Panc1 (cell line): Measurements from ENCODE around the gene UBE2O. TPM values are rescaled to one million over a fixed set of nuclear protein-coding genes. Genes with fewer than 3 reads are reported as not detected.

ENCODE experiments used
- ATAC-seq: fragments of 200-7000 bp; cut with Tn5 transposase; 2 replicates; pipeline ENCODE4 v1.9.1; 2020; ENCODE audit warnings: mild to moderate bottlenecking, moderate library complexity
- BruUV-seq: library from RNA; stranded (reverse); fragments of 400-500 nt; replicated peaks from 2 replicates; lab custom pipeline; 2021; lab: Mats Ljungman, UMichigan
- CTCF ChIA-PET: fragments of 300-600 bp; sonication (Branson Sonifier 250); formaldehyde crosslinking; loops from one replicate; lab custom pipeline; 2022; ENCODE audit warnings: antibody characterized with exemption; lab: Charles Lee
- POLR2A ChIA-PET: fragments of 300-600 bp; sonication (Branson Sonifier 250); formaldehyde crosslinking; loops from one replicate; lab custom pipeline; 2022; ENCODE audit warnings: antibody characterized with exemption; lab: Charles Lee
- DNase-seq: peaks from one replicate; pipeline ENCODE4 v3.0.0-alpha.2; 2010; ENCODE audit warnings: low read depth, low spot score
- H3K27ac ChIP-seq: 2 replicates; pipeline ENCODE4 v1.5.1; 2011; ENCODE audit warnings: mild to moderate bottlenecking, low read length, inconsistent platforms
- H3K27me3 ChIP-seq: fragments of 200-500 bp; sonication (Bioruptor generic); 2 replicates; pipeline ENCODE4 v1.6.0; 2014; ENCODE audit warnings: low read length, inconsistent platforms; ENCODE audit not compliant: control insufficient read depth, insufficient read depth
- H3K36me3 ChIP-seq: fragments of 200-500 bp; sonication (Bioruptor generic); 2 replicates; pipeline ENCODE4 v1.5.1; 2014; ENCODE audit warnings: inconsistent platforms, mild to moderate bottlenecking, low read length, moderate library complexity; ENCODE audit not compliant: control insufficient read depth, insufficient read depth
- H3K4me1 ChIP-seq: 2 replicates; pipeline ENCODE4 v1.5.1; 2011; ENCODE audit warnings: inconsistent platforms, mild to moderate bottlenecking, low read length, moderate library complexity; ENCODE audit not compliant: control insufficient read depth, insufficient read depth
- H3K4me3 ChIP-seq, 2 experiments: 2 replicates each; pipeline ENCODE4 v1.5.1; 2011 to 2012; ENCODE audit warnings: low read depth in 2 of 2, low read length in 2 of 2, mild to moderate bottlenecking in 2 of 2, inconsistent platforms in 1 of 2, moderate library complexity in 1 of 2
- H3K9me3 ChIP-seq: fragments of 200-500 bp; sonication (Bioruptor generic); 2 replicates; pipeline ENCODE4 v1.5.1; 2014; ENCODE audit warnings: low read depth, mild to moderate bottlenecking, inconsistent platforms, low read length, moderate library complexity; ENCODE audit not compliant: control insufficient read depth, insufficient read depth
- CTCF ChIP-seq: fragments of 450-650 bp; IDR thresholded peaks from 2 replicates; pipeline ENCODE4 v1.5.1; 2017; ENCODE audit warnings: mild to moderate bottlenecking
- POLR2AphosphoS5 ChIP-seq: IDR thresholded peaks from 2 replicates; pipeline ENCODE4 v1.6.1; 2012; ENCODE audit warnings: mild to moderate bottlenecking, low read depth, low read length, moderate library complexity
- REST ChIP-seq, 2 experiments: IDR thresholded peaks; 2 replicates each; pipeline ENCODE4 v1.6.1; 2011 to 2012; ENCODE audit warnings: low read depth in 2 of 2, control low read depth in 1 of 2, low read length in 1 of 2, mild to moderate bottlenecking in 1 of 2, moderate library complexity in 1 of 2; ENCODE audit not compliant: insufficient read depth in 1 of 2
- SIN3A ChIP-seq: IDR thresholded peaks from 2 replicates; pipeline ENCODE4 v1.6.1; 2012; ENCODE audit warnings: low read depth, mild to moderate bottlenecking, low read length, moderate library complexity, borderline replicate concordance; ENCODE audit not compliant: insufficient read depth
- TCF7L2 ChIP-seq: IDR thresholded peaks from 2 replicates; pipeline ENCODE4 v1.6.1; 2011; ENCODE audit warnings: mild to moderate bottlenecking, low read depth, low read length, inconsistent platforms
- in situ Hi-C: cut with HindIII; loops from 2 replicates; pipeline ENCODE4 v1.10.0; 2016; ENCODE audit warnings: low sequenced_read_pairs, low pct_unique_long_range_greater_than_20kb
- intact Hi-C: fragments of 100-400 bp; cut with micrococcal nuclease; formaldehyde crosslinking; loops from one replicate; pipeline ENCODE4 v1.10.0; 2022; ENCODE audit not compliant: unreplicated experiment
- total RNA-seq: library from RNA; stranded (reverse); gene quantifications from one replicate; pipeline ENCODE4 v1.2.1, GENCODE V29; 2021; ENCODE audit not compliant: unreplicated experiment

Gene UBE2O
- total RNA-seq, 1 experiment from 2014 or later: 47.5 TPM

DNA sequence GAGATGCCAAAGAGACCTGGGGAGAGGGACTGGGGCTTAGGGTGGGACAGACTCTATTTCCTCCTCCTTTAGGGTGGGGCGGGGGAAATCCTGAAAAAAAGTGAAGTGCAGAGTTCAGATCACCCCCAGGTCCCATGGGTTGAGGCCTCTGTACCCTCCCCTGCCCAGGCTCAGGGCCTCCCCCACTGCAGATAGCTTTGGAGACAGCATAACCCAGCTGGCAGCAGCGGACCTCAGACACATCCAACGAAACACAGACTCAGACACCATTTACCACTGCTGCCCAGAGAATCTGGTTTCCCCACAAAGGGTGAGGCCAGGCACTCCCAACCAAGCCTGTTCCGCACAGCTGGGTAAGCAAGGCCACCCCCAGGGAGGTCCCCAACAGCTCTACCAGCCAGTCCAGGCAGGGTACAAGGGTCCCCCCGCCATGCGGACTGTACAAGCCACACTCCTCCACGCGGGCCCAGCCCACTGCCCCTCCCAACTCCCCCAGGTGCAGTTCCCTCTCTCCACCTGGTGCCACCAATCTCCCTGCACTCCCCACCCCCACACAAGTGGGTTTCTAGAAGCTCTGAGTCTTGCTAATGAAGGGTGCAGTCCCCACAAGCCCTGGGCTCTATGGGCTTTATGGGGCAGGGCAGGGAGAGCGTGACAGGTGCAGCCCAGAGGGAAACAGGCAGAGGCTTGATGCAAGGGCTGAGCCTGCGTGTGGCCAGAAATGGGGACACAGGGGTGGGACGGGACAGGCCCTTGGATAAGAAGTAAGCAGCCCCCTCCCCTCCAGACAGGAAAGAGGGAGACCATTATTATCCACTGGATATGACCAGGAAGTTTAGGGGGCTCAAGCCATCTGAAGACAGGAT is 39.4 kb upstream of the UBE2O start:
- no peak for DNase-seq
- peaks cover 51% of the 10 kb centered on the region for H3K4me1 ChIP-seq
- in situ Hi-C loops (no loop called here), intact Hi-C loops (no loop called here)
- no peak for TF ChIP-seq CTCF
- no peak for TF ChIP-seq TCF7L2
- TF ChIP-seq REST (IDR thresholded peaks at IDR 0.05; ENCODE audit: insufficient read depth in 1 of 2, low read depth in 2 of 2, low read length in 1 of 2): no peak
- TF ChIP-seq POLR2AphosphoS5: peak; percentile 28; the same call in 1 of the 2 replicates
- TF ChIP-seq SIN3A: no peak
- H3K27ac ChIP-seq: peak overlapping the region; percentile 59
- ChIA-PET CTCF (interaction anchor here (0.9 kb wide), 1 partner anchor 131 kb away, joined by 4 read pairs; no protein-coding TSS in a partner anchor), POLR2A (no interaction called here)
- H3K27me3 ChIP-seq: no peaks in the 10 kb centered on the region
- no peaks in the 10 kb centered on the region for H3K9me3 ChIP-seq
- peak; percentile 17 for ATAC-seq
- H3K36me3 ChIP-seq: no peaks in the 10 kb centered on the region
- peak overlapping the region in 1 of 2 experiments; percentile 20; a peak in 1 of 4 replicates for H3K4me3 ChIP-seq
- no TSS peak for BruUV-seq

DNA sequence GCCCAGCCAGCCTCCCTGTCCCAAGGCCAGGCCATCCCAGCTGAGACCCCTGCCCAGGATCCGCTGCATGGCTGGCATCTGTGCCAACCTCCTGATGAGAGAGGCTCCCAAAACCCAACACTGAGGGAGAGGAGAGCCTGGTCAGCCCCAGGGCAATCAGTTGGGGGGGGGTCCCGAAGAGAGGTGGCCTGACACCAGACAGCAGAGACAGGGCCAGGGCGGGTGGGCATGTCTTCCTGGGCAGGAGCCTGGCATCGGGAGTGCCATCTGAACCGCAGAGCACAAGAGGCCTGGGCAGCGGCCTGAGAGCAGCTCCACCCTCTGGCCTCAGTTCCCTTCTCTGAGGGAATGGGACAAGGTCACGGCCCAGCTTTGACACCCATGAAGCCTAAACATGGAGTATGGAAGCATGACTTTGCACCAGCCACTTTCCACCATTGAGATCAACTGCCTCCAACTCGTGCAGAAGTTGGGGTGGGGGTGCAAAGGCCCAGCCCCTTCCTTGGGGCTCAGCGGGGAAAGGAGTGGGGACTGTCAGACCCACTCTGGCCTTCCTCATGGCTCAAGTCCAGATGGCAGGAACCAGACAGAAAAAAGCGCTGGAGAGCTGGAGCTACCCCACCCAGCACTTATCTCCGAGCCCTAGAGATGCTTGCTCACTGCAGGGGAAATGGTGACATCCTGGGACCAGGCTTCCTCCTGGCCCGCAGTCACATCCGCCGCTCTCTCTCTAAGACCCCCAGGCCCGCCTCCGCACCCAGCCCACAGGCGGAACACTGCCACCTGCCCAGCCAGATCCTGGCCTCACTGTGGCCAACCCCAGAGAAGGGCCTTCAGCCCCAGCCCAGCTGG is 38.5 kb upstream of the UBE2O start:
- DNase-seq (no peak), ATAC-seq (no peak)
- POLR2A ChIA-PET: no interaction called here
- in situ Hi-C loops (no loop called here), intact Hi-C loops (no loop called here)
- no peak overlapping the region for H3K27ac ChIP-seq
- H3K36me3 ChIP-seq: no peaks in the 10 kb centered on the region
- no peaks in the 10 kb centered on the region for H3K27me3 ChIP-seq
- BruUV-seq: no TSS peak
- CTCF ChIA-PET: no interaction called here
- no peak overlapping the region for H3K4me3 ChIP-seq
- no peaks in the 10 kb centered on the region for H3K9me3 ChIP-seq
- peaks cover 45% of the 10 kb centered on the region for H3K4me1 ChIP-seq
- TF ChIP-seq POLR2AphosphoS5 (no peak), CTCF (no peak), REST (IDR thresholded peaks at IDR 0.05; ENCODE audit: insufficient read depth in 1 of 2, low read depth in 2 of 2, low read length in 1 of 2) (no peak), TCF7L2 (no peak), SIN3A (no peak)
